OCI-LY3 (cell line): ENCODE data around the gene MCC.

Source experiments
- CTCF ChIP-seq: fragments of 200-600, 300-600 bp; sonication (generic); IDR thresholded peaks from 2 replicates; pipeline ENCODE4 v1.5.1; 2014; ENCODE audit warnings: antibody characterized with exemption, low read length, low read depth
- EZH2phosphoT487 ChIP-seq: fragments of 200-600 bp; shearing (Covaris generic); IDR thresholded peaks from 2 replicates; pipeline ENCODE4 v1.6.1; 2018; ENCODE audit warnings: antibody characterized with exemption, mixed run types, low read depth

DNA sequence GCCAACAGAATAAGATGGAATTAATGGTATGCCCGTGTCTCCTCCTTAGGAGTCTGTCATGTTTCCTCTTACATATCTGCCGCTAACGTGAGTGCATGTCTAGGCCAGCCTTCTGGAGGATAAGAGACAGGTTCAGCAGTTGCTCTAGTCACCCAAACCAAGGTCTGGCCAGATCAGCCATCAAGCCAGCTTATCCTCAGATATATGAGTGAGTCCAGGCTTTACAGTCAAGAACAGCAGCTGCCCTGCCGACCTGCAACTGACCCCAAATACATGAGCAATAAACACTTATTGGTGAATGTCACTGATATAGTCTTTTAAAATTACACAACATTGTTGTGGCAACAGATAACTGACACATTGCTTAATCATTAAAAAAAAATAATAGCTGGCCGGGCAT lies 177.0 kb downstream of the MCC start:
- no peak for TF ChIP-seq EZH2phosphoT487
- no peak for TF ChIP-seq CTCF
